UCSD-AML1 (cell line): ENCODE results near the gene CYP1B1.

Experiments used
- DNase-seq: peaks from one replicate; lab custom pipeline; 2025; ENCODE audit not compliant: unreplicated experiment; lab: John Stamatoyannopoulos, UW

Gene CYP1B1

GRCh38 chr2:38076710-38077430 lies 919 bp upstream of the CYP1B1 start:
- DNase-seq = peak; percentile 46

- peak; percentile 46 for DNase-seq
These were observed 280 bp upstream of the CYP1B1 start for GRCh38 chr2:38076152-38076709.

GRCh38 chr2:38074764-38075506 lies 1.0 kb downstream of the CYP1B1 start:
- DNase-seq = no peak

GRCh38 chr2:38074058-38074763 lies 1.7 kb downstream of the CYP1B1 start:
- no peak for DNase-seq

GRCh38 chr2:38073211-38074057 lies 2.5 kb downstream of the CYP1B1 start:
- no peak for DNase-seq

GRCh38 chr2:38070438-38070837 lies 5.5 kb downstream of the CYP1B1 start:
- DNase-seq = no peak

- DNase-seq = no peak
These were observed 7.7 kb downstream of the CYP1B1 start for GRCh38 chr2:38068234-38068633.

- DNase-seq = no peak
These were observed 9.4 kb downstream of the CYP1B1 start for GRCh38 chr2:38066421-38067115.

- no peak for DNase-seq
These were observed 10.3 kb downstream of the CYP1B1 start for GRCh38 chr2:38065502-38066135.

- no peak for DNase-seq
These were observed 11.0 kb downstream of the CYP1B1 start for GRCh38 chr2:38064801-38065501.

GRCh38 chr2:38060236-38061018 lies 15.5 kb downstream of the CYP1B1 start:
- DNase-seq = no peak

GRCh38 chr2:38057651-38058410 lies 18.1 kb downstream of the CYP1B1 start:
- DNase-seq = no peak

GRCh38 chr2:38056216-38056615 lies 19.7 kb downstream of the CYP1B1 start:
- no peak for DNase-seq

- DNase-seq = no peak
These were observed 30.1 kb downstream of the CYP1B1 start for GRCh38 chr2:38045811-38046210.

- DNase-seq = no peak
These were observed 36.6 kb downstream of the CYP1B1 start for GRCh38 chr2:38039121-38039910.

- no peak for DNase-seq
These were observed 37.3 kb downstream of the CYP1B1 start for GRCh38 chr2:38038682-38039081.
